ACHN (cell line): ENCODE data around the gene NPM3.

Experiments
- DNase-seq: peaks from one replicate; pipeline ENCODE4 v3.0.0-alpha.2; 2015
- in situ Hi-C: cut with HindIII; loops from 2 replicates; pipeline ENCODE4 v1.10.0; 2017; ENCODE audit warnings: low sequenced_read_pairs, low pct_ligation_motif_present, low pct_unique_long_range_greater_than_20kb

The NPM3 gene

GRCh38 chr10:101778151-101778780 is 5.0 kb downstream of the NPM3 start:
- no peak for DNase-seq
- in situ Hi-C loops = no loop called here

GRCh38 chr10:101777619-101778145 is 5.6 kb downstream of the NPM3 start:
- DNase-seq = no peak
- in situ Hi-C loops = no loop called here

- in situ Hi-C loops = no loop called here
- DNase-seq = no peak
These were observed 7.0 kb downstream of the NPM3 start for GRCh38 chr10:101776161-101776817.

GRCh38 chr10:101775273-101776160 is 7.7 kb downstream of the NPM3 start, which contains the start of gene FGF8:
Gene FGF8, minus strand, starts transcription at chr10:101776114. Its CDS starts 214 bp downstream, at chr10:101775900.
- in situ Hi-C loops = no loop called here
- no peak for DNase-seq

- in situ Hi-C loops = no loop called here
- no peak for DNase-seq
These were observed 8.5 kb downstream of the NPM3 start for GRCh38 chr10:101774589-101775272.

GRCh38 chr10:101773923-101774588 is 9.2 kb downstream of the NPM3 start:
- in situ Hi-C loops = no loop called here
- DNase-seq = no peak

GRCh38 chr10:101772895-101773761 is 10.1 kb downstream of the NPM3 start:
- no peak for DNase-seq
- in situ Hi-C loops = no loop called here

- DNase-seq = no peak
- in situ Hi-C loops = no loop called here
These were observed 11.0 kb downstream of the NPM3 start for GRCh38 chr10:101772017-101772894.

GRCh38 chr10:101771380-101771779 is 11.9 kb downstream of the NPM3 start:
- in situ Hi-C loops = no loop called here
- DNase-seq = no peak

GRCh38 chr10:101770331-101771215 is 12.7 kb downstream of the NPM3 start:
- in situ Hi-C loops = no loop called here
- DNase-seq = no peak

GRCh38 chr10:101769541-101770180 is 13.6 kb downstream of the NPM3 start:
- in situ Hi-C loops = no loop called here
- no peak for DNase-seq

GRCh38 chr10:101768791-101769170 is 14.5 kb downstream of the NPM3 start:
- in situ Hi-C loops = no loop called here

GRCh38 chr10:101767966-101768790 is 15.1 kb downstream of the NPM3 start:
- DNase-seq = no peak
- in situ Hi-C loops = no loop called here

More at GRCh38 chr10:101768791-101769170, 14.5 kb downstream of the NPM3 start:
- no peak for DNase-seq

GRCh38 chr10:101767600-101767945 is 15.7 kb downstream of the NPM3 start:
- in situ Hi-C loops = no loop called here
- no peak for DNase-seq
